Astrocyte of the cerebellum (primary cell): ENCODE results near the gene CYP2A6.
"Not testable (repeated sequence)": the region's sequence is repeated elsewhere in the genome, so short reads cannot be mapped to it uniquely, and the experiment has no call there.

ENCODE experiments used
- DNase-seq: peaks from one replicate; pipeline ENCODE4 v3.0.0-alpha.2; 2011; ENCODE audit warnings: low read depth
- H3K4me3 ChIP-seq: 2 replicates; pipeline ENCODE4 v1.5.1; 2011; ENCODE audit warnings: mild to moderate bottlenecking, low read depth, low read length, moderate library complexity
- in situ Hi-C: cut with HindIII; loops from 2 replicates; pipeline ENCODE4 v1.10.0; 2017; ENCODE audit warnings: low sequenced_read_pairs
- TF ChIP-seq, protein P1 (sequence below): IDR thresholded peaks from 2 replicates; pipeline ENCODE4 v1.5.1; 2012; ENCODE audit warnings: low read length, low read depth, moderate library complexity, mild to moderate bottlenecking; ENCODE audit errors: missing control alignments

The CYP2A6 gene, protein sequence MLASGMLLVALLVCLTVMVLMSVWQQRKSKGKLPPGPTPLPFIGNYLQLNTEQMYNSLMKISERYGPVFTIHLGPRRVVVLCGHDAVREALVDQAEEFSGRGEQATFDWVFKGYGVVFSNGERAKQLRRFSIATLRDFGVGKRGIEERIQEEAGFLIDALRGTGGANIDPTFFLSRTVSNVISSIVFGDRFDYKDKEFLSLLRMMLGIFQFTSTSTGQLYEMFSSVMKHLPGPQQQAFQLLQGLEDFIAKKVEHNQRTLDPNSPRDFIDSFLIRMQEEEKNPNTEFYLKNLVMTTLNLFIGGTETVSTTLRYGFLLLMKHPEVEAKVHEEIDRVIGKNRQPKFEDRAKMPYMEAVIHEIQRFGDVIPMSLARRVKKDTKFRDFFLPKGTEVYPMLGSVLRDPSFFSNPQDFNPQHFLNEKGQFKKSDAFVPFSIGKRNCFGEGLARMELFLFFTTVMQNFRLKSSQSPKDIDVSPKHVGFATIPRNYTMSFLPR

DNA sequence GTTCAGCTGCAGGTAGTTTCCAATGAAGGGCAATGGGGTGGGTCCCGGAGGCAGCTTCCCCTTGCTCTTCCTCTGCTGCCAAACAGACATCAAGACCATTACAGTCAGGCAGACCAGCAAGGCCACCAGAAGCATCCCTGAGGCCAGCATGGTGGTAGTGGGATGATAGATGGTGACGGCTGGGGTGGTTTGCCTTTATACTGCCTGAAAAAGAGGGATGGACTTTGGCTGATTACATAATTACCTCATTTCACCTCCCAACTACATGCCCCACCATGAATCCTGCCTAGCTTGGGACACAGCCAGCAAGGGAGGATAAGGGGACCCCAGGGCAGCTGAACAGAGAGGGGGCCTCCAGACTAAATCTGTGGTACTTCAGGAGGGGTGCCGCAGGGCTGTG is at the start of gene CYP2A6:
CYP2A6 (minus strand) TSS at position 171 of the 400 bp plus-strand sequence; CDS start at position 150, 21 bp downstream.
- DNase-seq, in situ Hi-C loops, H3K4me3 ChIP-seq: not testable (repeated sequence)

- in situ Hi-C loops, DNase-seq, H3K4me3 ChIP-seq: not testable (repeated sequence)
Observed at GRCh38 chr19:40899964-40900363, 49.7 kb upstream of the CYP2A6 start.

- DNase-seq, in situ Hi-C loops, H3K4me3 ChIP-seq: not testable (repeated sequence)
Observed at GRCh38 chr19:40896843-40897789, 46.9 kb upstream of the CYP2A6 start.

GRCh38 chr19:40896418-40896796 is 46.2 kb upstream of the CYP2A6 start:
- TF ChIP-seq, protein P1, sequence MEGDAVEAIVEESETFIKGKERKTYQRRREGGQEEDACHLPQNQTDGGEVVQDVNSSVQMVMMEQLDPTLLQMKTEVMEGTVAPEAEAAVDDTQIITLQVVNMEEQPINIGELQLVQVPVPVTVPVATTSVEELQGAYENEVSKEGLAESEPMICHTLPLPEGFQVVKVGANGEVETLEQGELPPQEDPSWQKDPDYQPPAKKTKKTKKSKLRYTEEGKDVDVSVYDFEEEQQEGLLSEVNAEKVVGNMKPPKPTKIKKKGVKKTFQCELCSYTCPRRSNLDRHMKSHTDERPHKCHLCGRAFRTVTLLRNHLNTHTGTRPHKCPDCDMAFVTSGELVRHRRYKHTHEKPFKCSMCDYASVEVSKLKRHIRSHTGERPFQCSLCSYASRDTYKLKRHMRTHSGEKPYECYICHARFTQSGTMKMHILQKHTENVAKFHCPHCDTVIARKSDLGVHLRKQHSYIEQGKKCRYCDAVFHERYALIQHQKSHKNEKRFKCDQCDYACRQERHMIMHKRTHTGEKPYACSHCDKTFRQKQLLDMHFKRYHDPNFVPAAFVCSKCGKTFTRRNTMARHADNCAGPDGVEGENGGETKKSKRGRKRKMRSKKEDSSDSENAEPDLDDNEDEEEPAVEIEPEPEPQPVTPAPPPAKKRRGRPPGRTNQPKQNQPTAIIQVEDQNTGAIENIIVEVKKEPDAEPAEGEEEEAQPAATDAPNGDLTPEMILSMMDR, result no peak
- no peak for DNase-seq
- H3K4me3 ChIP-seq, result no peak overlapping the region
- in situ Hi-C loops, result no loop called here

- TF ChIP-seq, protein P1, result no peak
- H3K4me3 ChIP-seq, result no peak overlapping the region
- no peak for DNase-seq
- in situ Hi-C loops, result no loop called here
Observed at GRCh38 chr19:40893112-40893511, 42.9 kb upstream of the CYP2A6 start.

GRCh38 chr19:40889366-40889765 is 39.1 kb upstream of the CYP2A6 start:
- no peak overlapping the region for H3K4me3 ChIP-seq
- in situ Hi-C loops, result no loop called here
- TF ChIP-seq, protein P1, result no peak
- no peak for DNase-seq

DNA sequence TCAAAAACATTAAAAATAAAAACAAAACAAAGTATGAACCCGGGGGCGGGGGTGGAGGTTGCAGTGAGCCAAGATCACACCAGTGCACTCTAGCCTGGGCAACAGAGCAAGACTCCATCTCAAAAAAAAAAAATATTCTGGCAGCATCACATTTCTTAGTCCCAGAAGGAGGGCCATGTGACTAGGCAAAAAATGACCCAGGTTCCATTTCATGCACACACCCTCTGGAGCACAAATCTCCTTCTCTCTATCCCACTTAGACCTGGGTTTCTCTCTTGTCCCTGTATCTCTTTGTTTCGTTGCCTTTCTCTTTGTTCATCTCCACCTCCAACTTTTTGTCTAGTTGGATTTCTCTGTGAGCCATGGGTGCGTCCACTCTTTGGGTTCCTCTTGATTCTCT is 37.9 kb upstream of the CYP2A6 start:
- in situ Hi-C loops, result no loop called here
- TF ChIP-seq, protein P1, result no peak
- no peak overlapping the region for H3K4me3 ChIP-seq
- no peak for DNase-seq

- DNase-seq, in situ Hi-C loops, H3K4me3 ChIP-seq: not testable (repeated sequence)
Observed at GRCh38 chr19:40884187-40884931, 34.1 kb upstream of the CYP2A6 start.

DNA sequence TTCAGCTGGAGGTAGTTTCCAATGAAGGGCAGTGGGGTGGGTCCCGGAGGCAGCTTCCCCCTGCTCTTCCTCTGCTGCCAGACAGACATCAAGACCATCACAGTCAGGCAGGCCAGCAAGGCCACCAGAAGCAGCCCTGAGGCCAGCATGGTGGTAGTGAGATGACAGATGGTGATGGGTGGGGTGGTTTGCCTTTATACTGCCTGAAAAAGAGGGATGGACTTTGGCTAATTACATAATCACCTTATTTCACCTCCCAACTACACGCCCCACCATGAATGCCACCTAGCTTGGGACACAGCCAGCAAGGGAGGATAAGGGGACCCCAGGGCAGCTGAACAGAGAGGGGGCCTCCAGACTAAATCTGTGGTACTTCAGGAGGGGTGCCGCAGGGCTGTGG is 31.8 kb upstream of the CYP2A6 start, which contains the start of gene CYP2A7:
CYP2A7 (minus strand) TSS at position 170 of the 400 bp plus-strand sequence; CDS start at position 149, 21 bp downstream.
- DNase-seq, H3K4me3 ChIP-seq, in situ Hi-C loops: not testable (repeated sequence)

DNA sequence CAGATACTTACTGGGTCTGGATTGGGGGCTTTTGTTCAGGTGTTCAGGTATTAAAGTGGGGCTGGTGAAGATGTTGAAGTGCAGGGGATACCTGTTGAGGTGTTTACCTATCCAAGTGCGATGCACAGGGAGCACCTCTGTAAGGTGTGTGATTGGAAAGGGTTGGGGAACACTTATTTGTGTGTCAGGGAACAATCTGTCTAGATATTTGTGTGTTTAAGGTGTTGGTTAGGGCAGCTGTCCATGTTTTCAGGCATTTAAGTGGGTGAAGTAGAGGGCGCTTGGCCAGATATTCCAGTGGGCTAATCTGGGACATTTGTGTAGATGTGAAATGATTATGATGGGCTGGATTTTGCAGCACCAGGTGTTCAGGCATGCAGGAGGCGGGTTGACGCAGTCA is 29.1 kb upstream of the CYP2A6 start:
- in situ Hi-C loops, H3K4me3 ChIP-seq, DNase-seq: not testable (repeated sequence)

GRCh38 chr19:40875526-40875951 is 25.3 kb upstream of the CYP2A6 start:
- H3K4me3 ChIP-seq, in situ Hi-C loops, DNase-seq: not testable (repeated sequence)
